Inflammatory macrophage treated with lipopolysaccharide for 1 hour (primary cell): ENCODE data around the gene TMEM45A.
"Not testable (repeated sequence)": the region's sequence is repeated elsewhere in the genome, so short reads cannot be mapped to it uniquely, and the experiment has no call there.

Experiments
- DNase-seq, 2 donors: peaks; one replicate each; pipeline ENCODE4 v3.0.0-alpha.2; 2020 to 2022

The TMEM45A gene, protein sequence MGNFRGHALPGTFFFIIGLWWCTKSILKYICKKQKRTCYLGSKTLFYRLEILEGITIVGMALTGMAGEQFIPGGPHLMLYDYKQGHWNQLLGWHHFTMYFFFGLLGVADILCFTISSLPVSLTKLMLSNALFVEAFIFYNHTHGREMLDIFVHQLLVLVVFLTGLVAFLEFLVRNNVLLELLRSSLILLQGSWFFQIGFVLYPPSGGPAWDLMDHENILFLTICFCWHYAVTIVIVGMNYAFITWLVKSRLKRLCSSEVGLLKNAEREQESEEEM

DNA sequence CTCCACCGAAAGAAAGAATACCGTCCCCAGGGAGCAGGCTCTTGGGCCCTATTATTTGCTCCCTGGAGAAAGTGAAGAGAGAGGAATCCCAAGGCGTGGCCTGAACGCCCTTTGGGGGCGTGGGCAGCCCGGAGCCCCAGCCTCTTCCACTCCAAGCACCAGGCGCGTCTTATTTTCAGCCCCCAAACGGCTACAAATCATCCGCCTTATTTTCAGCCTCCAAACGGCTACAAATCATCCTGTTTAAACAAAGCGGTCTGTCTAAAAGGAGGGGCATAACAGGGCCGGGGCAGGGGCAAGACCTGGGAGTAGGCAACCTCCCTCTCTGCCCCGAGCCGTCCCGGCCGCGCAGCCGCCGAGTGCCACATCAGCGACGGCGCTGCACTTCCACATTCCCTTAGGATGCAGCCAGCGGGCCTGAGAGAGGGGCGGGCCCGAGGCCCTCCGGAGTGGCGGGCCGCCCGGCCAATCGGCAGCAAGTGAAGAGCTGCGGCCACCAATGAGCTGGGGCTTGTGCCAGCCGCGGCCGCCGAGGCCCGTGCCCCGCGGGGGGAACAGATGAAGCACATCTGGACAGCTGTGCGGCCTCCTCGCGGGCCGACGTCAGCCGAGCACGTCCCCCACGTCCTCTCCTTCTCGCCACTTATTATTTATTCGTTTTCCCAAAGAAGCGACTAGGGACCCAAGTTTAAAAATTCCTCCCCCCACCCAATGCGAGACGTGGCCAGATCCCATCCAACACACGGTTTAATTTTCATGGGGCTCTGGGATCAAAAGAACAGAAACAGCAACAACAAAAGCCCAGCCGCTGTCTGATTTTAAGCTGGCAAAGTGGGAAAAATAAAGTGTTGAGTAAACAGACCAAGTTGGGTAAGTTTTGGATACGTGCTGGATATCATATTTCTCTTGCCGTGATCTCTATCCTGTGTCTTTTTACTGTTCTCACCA lies at the start of gene TMEM45A:
Gene TMEM45A, plus strand, starts transcription at position 561 of the 948 bp plus-strand sequence. CDS start 62,593 bp downstream, outside the sequence.
- peak; percentile 88 to 96 for DNase-seq

DNA sequence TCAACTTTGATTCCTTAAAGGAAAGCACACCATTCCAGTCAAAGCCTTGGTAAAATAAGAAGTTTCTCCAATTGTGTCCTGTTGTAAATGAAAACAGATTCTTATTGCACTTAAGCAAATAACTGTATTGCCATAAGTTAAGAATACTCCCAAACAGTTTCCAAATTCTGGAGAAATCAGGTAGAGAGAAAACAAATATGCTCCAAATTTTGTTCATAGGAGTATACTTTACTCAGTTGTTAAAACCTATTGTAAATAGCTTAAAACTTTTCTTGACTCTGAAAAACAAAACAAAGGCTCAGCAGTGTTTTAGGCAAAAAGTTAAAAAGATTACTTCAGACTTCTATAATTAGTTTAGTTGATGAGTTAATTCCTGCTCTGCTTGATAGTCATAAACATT lies 48.7 kb upstream of the TMEM45A start:
- DNase-seq, result no peak

DNA sequence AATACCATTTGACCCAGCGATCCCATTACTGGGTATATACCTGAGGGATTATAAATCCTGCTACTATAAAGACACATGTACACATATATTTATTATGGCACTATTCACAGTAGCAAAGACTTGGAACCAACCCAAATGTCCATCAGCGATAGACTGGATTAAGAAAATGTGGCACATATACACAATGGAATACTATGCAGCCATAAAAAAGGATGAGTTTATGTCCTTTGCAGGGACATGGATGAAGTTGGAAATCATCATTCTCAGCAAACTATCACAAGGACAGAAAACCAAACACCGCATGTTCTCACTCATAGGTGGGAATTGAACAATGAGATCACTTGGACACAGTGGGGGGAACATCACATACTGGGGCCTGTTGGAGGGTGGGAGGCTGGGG lies 45.4 kb upstream of the TMEM45A start:
- not testable (repeated sequence) for DNase-seq

DNA sequence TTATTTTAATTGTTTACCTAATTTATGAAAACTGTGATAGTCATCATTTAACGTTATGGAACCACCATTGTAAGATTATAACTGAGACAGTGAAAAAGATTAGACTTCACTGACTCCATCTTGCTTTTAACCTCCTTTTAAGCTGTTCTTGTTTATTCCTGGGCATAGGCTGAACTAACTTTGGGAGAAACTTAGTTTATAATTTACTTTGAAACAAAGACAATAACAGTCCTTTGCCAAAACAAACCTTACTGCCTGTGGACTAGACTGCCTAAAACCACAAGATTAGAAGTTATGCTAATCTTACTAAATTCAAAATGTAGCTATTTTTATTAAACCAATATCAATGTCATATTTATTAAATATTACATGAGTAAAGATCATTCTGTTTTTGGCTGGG lies 44.3 kb upstream of the TMEM45A start:
- DNase-seq, result no peak

DNA sequence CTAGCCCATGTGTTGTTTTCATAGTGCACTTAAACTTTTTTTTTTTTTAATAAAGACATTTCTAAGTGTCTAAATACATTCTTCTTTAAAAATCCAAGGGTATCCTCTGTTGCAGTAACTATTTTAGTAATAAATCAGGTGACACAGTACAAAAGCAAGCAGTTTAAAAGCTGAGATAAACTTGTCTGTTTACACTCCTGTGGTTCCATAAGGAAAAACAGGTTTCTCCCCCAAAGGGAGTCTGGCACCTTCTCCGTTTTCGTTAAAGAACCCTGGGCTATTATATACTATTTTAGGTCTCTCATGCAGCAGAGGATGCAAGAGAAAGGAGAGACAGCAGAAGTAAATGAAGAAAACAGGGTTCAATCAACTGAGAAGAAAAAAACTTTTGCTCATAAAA lies 43.2 kb upstream of the TMEM45A start:
- DNase-seq, result no peak

DNA sequence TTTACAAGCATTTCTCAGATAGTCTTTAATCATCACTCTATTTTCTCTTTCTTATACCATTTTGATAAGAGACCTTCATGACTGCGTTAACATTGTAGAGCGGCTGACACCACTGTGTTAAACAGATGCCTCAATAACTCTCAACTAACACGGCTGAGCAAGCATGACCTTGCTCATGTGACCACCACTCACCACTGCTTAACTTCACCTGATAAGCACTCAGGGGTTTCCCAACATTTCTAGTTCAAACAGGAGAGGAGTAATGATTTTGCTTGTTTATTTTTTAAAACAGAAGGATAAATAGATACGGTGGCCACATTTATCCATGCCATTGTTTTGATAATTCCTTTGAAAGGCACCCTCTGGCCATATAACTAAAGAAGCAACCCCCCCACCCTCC lies 37.7 kb upstream of the TMEM45A start:
- no peak for DNase-seq

DNA sequence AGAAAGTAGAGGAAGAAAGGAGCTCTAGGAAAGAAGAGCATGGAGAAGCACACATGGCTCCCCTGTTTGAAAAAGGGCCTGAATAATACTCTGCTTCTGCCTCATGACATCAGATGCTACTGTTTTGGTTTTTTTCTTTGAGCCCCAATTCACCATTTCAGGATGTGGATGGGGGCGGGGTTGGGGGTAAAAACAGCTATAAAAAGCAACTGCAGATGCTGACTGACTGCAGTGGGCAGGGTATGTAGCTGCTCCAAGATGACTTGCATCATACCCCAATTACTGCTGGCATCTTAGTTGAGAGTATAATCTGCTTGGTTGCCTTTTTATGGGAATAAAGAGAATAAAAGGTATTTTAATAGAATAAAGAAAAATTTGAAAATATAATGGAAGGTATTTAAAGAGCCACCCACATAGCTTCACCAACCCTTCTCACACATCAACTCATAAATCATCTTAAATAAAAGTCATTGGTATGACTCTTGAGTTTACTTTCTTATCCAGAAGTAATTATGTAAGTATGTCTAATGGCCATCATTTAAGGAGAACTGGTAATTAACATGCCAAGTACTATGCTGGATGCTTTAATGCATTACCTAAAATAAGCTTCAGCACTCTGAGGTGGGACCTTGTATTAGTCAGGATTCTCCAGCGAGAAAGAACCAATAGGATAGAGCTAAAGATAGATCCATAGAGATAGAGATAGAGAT lies 36.4 kb upstream of the TMEM45A start:
- DNase-seq, result no peak

DNA sequence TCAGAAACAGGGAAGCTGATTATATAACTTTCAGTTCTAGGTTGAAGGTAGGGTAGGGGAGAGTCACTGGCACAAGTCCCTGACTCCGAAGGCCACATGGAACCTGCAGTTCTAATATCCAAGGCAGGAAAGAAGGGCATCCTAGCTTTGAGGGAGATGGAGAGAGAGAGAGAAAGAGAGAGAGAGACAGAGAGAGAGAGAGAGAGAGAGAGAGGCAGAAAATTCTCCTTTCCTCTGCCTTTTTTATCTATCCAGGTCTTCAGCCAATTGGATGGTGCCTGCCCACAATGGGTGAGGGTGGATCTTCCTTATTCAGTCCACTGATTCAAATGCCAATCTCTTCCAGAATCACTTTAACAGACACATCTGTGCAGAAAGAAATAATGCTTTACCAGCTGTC lies 35.7 kb upstream of the TMEM45A start:
- no peak for DNase-seq

DNA sequence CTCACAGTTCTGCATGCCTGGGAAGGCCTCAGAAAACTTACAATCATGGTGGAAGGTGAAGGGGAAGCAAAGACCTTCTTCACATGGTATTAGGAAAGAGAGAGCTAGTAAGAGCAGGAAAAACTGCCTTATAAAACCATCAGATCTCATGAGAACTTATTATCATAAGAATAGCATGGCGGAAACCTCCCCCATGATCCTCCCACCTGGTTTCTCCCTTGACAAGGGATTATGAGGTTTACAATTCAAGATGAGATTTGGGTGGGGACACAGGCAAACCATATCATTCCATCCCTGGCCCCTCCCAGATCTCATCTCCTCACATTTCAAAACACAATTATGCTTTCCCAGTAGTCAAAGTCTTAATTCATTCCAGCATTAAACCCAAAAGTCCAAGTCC lies 34.6 kb upstream of the TMEM45A start:
- no peak for DNase-seq

DNA sequence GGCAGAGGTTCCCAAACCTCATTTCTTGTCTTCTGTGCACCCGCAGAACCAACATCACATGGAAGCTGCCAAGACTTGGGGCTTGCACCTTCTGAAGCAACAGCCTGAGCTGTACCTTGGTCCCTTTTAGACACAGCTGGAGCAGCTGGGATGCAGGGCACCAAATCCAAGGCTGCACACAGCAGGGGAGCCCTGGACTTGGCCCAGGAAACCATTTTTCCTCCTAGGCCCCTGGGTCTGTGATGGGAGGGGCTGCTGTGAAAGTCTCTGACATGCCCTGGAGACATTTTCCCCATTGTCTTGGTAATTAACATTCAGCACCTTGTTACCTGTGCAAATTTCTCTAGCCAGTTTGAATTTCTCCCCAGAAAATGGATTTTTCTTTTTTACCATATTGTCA lies 33.6 kb upstream of the TMEM45A start:
- DNase-seq, result no peak

DNA sequence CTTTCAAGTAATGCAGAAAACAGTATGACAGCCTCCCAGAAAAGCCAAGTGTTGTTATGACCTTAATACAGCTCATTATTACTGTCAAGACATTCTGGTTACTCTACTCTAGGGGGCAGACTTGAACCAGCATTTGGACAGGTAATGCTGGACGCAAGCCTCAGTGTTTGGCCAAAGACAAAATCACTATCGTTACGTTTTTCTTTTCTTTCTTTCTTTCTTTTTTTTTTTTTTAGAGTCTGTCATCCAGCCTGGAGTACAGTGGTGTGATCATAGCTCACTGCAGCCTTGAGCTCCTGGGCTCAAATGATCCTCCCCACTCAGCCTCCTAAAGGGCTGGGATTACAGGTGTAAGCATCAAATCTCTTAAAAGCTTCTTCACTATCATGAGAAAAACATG lies 29.4 kb upstream of the TMEM45A start:
- DNase-seq, result peak; percentile 25 to 73

DNA sequence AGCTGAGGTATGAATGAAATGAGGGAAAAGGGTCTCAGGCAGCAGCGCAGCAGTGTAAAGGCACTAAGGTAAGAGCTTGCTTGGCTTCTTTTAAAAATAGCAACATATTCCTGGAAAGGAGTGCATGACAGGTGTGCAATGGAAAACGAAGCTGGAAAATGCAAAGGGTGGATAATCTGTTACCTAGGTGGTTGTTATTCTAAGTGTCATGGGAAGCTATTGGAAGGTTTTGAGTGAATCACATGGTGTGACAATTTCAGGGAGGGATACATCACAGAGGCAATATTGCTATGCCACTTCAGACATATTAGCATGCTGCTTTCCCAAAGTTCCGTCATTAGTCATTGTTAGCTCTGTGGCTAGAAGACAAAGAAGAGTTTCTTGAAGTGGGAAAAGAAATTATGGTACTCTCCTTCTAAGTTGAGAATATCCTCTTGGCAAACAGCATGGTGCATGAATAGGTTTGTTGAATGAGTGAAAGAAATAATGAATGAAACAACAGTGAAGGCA lies 28.7 kb upstream of the TMEM45A start:
- DNase-seq, result no peak

DNA sequence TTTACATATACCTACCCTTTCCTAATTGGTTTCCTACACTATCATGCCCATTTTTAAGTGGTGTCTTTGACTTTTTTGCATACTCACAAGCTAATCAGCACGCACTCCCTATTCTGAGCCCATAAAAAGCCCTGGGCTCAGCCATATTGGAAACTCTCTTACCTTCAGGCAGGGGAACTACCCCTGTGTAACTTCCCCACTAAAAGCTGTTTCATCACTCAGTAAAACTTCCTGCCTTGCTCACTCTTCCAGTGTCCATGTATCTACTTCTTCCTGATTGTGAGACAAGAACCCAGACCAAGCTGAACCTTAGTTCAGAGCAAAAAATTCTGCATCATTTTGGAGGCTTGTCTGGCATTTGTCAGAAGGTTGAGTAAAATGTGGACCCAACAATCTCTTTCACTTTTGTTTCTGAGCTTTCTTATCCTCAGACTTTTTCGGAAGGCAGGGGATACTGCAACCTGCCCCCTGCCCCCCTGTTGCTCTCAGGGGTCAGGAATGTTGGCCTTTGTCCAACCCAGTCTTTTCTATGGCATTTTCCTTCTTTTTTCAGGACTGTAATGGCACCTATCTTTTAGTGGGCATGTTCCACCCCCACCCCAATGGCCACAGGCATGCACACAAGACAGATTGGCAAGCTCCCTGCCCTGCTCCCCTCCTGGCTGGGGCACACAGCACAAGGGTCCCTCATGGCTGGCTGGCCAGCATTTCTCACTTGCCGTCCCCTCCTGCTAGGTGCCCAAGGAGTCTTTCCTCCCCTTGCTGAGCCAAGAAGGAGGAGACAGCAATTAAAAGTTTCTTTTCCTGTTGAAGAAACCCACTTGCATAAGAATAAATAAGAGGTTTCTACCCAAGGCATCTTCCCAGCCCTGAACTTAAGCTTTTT lies 26.3 kb upstream of the TMEM45A start:
- DNase-seq, result peak; percentile 73 to 77

DNA sequence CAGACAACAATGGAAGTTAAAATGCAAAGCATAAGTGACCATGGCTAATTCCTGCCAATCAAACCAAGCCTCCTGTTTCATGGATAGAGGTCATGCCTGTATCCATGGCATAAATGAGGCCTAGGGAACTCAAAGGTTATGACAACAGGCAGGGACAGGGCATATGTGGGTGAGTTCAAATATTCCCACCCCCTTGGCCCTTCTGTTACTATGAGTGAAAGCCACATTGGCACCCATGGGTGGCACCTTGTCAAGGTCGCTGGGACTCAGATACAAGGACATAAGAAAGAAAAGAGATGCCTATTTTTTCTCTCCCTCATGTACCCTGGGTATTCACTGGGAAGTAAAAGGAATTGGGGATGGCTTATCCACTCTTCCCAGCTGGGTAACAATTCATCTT lies 25.3 kb upstream of the TMEM45A start:
- no peak for DNase-seq

DNA sequence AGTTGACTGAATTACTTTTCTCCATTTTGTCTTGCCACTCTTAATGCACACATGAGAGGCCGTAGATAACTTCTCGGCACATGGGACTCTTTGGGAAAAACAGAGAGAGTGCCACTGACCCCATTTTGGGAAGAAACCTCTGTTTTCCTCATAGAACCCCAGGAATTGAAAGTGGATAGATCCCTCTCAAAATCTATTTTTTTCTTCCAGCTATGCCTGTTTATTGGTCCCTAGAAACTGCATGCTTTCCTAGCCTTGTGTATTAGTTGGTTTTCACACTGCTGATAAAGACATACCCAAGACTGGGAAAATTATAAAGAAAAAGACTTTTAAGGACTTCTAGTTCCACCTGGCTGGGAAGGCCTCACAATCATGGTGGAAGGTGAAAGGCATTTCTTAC lies 23.7 kb upstream of the TMEM45A start:
- DNase-seq, result no peak

DNA sequence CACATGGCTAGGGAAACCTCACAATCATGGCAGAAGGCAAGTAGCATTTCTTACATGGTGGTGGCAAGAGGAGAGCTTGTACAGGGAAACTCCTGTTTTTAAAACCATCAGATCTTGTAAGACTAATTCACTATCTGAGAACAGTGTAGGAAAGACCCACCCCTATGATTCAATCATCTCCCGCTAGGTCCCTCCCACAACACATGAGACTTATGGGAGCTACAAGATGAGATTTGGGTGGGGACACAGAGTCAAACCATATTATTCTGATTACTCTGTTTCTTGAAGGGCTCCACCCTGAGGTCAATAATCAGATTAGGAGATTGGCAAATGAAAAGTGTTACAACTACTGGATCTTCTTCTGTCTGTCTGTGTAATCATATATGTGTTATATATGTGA lies 21.5 kb upstream of the TMEM45A start:
- DNase-seq, result no peak

DNA sequence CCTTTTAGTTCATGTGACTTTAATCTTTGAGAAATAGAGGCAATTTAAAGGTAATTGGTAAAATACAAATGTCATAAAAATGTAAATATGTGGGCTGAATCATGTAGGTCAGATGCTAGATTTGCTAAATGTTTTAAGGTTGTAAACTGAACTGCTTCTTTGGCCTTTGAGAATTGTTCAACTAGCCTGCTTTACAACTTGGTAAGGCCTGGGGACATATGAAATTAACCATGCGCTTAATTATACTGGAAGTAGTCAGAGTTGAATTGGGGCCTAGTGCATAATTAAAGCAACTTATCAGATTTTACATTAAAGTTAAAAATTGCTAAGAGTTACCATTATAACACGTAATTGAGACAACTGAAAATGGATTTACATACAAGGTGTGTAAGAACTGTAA lies 21.0 kb upstream of the TMEM45A start:
- DNase-seq, result no peak

DNA sequence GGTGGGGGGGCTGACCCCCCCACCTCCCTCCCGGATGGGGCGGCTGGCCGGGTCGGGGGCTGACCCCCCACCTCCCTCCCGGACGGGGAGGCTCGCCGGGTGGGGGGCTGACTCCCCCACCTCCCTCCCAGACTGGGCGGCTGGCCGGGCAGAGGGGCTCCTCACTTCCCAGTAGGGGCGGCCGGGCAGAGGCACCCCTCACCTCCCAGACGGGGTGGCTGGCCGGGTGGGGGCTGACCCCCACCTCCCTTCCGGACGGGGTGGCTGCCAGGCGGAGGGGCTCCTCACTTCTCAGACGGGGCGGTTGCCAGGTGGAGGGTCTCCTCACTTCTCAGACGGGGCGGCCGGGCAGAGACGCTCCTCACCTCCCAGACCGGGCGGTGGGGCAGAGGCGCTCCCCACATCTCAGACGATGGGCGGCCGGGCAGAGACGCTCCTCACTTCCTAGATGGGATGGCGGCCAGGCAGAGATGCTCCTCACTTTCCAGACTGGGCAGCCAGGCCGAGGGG lies 14.5 kb upstream of the TMEM45A start:
- DNase-seq, result not testable (repeated sequence)

DNA sequence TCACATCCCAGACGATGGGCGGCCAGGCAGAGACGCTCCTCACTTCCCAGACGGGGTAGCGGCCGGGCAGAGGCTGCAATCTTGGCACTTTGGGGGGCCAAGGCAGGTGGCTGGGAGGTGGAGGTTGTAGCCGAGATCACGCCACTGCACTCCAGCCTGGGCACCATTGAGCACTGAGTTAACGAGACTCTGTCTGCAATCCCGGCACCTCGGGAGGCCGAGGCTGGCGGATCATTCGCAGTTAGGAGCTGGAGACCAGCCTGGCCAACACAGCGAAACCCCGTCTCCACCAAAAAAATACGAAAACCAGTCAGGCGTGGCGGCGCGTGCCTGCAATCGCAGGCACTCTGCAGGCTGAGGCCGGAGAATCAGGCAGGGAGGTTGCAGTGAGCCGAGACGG lies 13.9 kb upstream of the TMEM45A start:
- DNase-seq, result not testable (repeated sequence)

DNA sequence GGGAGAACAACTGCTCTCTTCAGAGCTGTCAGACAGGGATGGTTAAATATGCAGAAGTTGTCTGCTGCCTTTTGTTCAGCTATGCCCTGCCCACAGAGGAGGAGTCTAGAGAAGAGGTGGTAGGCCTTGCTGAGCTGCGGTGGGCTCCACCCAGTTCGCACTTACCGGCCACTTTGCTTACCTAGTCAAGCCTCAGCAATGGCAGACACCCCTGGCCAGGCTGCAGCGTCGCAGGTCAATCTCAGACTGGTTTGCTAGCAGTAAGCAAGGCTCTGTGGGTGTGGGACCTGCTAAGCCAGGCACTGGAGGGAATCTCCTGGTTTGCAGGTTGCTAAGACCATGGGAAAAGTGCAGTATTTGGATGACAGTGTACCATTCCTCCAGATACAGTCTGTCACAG lies 12.3 kb upstream of the TMEM45A start:
- DNase-seq, result no peak

DNA sequence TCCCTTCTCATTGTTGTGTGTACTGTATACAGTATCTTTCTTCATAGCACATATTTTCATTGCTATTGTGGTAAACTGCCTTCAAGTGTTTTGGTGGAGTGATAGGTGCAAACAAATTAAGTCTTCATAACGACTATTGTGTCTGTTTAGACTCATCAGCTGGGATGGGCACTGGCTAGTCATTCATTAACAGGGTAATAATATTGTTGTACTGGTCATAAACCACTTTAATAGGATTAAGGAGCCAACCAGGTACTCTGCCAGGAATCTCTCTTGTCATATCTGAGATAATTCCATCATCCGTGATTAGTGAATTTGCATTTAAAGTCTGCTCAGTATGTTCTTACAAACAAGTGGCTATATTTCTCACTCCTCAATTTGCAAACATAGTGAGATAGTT lies 10.2 kb upstream of the TMEM45A start:
- no peak for DNase-seq

DNA sequence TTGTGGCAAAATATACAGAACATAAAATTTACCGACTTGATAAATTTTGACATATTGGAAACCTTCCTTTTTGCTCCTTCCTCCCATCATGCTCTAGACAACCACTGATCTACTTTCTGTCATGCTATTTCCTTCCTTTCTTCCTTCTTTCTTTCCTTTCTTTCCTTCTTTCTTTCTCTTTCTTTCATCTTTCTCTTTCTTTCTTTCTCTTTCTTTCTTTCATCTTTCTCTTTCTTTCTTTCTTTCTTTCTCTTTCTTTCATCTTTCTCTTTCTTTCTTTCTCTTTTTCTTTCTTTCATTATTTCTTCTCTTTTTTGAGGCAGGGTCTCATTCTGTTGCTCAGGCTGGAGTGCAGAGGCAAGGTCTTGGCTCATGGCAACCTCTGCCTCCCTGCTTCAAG lies 8.9 kb upstream of the TMEM45A start:
- no peak for DNase-seq
